Tibial nerve (tissue), 3 donors: ENCODE measurements around the gene SEL1L3.

Experiments used
- POLR2A ChIP-seq, 2 donors: fragments of 450-650 bp; IDR thresholded peaks; one replicate each; pipeline ENCODE4 v1.6.1; 2017; ENCODE audit warnings: antibody characterized with exemption in 2 of 2, mild to moderate bottlenecking in 2 of 2, moderate library complexity in 2 of 2
- TF ChIP-seq, protein P1 (sequence below), 5 experiments: fragments of 200-600 bp in 3 of 5; fragments of 450-650 bp in 2 of 5; sonication (generic) in 3 of 5; IDR thresholded peaks; one replicate each; pipeline ENCODE4 v1.5.1; 2016 to 2019; ENCODE audit warnings: antibody characterized with exemption in 5 of 5, mild to moderate bottlenecking in 3 of 5, moderate library complexity in 2 of 5

DNA sequence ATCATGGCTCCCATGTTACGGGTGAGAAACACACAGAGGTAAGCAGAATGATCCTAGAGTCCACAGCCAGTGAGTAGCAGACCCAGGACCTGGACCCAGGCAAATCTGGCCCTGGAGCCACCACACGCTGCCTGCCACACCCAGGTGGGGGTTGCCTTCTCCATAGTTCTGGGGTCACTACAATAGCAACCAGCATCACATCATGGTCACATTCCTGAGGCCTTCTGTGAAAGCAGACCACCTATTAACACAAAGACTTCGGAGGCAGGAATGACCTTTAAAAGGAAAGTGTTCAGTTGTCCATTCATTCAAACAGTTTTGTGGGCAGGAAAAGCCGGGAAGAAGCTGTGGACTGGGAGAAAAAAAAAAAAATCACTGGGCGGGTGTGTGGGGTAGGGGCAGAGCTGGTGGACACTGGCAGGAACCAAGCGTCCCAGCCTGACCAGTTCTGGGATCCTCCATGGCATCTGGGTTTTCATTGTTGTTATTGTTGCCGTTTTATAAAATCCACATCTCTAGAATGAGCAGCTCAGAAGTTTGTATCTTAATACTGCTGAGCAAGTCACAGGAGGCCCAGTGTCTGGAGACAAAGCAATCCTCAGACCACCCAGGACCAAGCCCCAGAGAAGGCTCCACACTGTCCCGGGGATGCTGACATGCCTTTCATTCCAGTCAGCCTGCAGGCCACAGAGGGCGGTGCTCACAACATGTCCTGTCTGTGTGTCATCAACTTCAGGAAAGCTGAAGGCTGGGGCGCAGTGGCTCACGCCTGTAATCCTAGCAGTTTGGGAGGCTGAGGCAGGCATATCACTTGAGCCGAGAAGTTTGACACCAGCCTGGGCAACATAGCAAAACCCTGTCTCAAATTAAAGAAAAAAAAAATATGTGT is 67.0 kb downstream of the SEL1L3 start:
- TF ChIP-seq, protein P1, sequence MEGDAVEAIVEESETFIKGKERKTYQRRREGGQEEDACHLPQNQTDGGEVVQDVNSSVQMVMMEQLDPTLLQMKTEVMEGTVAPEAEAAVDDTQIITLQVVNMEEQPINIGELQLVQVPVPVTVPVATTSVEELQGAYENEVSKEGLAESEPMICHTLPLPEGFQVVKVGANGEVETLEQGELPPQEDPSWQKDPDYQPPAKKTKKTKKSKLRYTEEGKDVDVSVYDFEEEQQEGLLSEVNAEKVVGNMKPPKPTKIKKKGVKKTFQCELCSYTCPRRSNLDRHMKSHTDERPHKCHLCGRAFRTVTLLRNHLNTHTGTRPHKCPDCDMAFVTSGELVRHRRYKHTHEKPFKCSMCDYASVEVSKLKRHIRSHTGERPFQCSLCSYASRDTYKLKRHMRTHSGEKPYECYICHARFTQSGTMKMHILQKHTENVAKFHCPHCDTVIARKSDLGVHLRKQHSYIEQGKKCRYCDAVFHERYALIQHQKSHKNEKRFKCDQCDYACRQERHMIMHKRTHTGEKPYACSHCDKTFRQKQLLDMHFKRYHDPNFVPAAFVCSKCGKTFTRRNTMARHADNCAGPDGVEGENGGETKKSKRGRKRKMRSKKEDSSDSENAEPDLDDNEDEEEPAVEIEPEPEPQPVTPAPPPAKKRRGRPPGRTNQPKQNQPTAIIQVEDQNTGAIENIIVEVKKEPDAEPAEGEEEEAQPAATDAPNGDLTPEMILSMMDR (IDR thresholded peaks at IDR 0.05) = no peak
- no peak for TF ChIP-seq POLR2A (IDR thresholded peaks at IDR 0.05)
